Activated CD8-positive, alpha-beta memory T cell treated with anti-CD3 and anti-CD28 coated beads for 24 hours (primary cell): ENCODE data around the gene MAK.
"Not testable (repeated sequence)": the region's sequence is repeated elsewhere in the genome, so short reads cannot be mapped to it uniquely, and the experiment has no call there.

Experiments used
- DNase-seq: peaks from one replicate; pipeline ENCODE4 v3.0.0-alpha.2; 2020

MAK gene, protein sequence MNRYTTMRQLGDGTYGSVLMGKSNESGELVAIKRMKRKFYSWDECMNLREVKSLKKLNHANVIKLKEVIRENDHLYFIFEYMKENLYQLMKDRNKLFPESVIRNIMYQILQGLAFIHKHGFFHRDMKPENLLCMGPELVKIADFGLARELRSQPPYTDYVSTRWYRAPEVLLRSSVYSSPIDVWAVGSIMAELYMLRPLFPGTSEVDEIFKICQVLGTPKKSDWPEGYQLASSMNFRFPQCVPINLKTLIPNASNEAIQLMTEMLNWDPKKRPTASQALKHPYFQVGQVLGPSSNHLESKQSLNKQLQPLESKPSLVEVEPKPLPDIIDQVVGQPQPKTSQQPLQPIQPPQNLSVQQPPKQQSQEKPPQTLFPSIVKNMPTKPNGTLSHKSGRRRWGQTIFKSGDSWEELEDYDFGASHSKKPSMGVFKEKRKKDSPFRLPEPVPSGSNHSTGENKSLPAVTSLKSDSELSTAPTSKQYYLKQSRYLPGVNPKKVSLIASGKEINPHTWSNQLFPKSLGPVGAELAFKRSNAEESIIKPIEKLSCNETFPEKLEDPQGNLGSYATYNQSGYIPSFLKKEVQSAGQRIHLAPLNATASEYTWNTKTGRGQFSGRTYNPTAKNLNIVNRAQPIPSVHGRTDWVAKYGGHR

DNA sequence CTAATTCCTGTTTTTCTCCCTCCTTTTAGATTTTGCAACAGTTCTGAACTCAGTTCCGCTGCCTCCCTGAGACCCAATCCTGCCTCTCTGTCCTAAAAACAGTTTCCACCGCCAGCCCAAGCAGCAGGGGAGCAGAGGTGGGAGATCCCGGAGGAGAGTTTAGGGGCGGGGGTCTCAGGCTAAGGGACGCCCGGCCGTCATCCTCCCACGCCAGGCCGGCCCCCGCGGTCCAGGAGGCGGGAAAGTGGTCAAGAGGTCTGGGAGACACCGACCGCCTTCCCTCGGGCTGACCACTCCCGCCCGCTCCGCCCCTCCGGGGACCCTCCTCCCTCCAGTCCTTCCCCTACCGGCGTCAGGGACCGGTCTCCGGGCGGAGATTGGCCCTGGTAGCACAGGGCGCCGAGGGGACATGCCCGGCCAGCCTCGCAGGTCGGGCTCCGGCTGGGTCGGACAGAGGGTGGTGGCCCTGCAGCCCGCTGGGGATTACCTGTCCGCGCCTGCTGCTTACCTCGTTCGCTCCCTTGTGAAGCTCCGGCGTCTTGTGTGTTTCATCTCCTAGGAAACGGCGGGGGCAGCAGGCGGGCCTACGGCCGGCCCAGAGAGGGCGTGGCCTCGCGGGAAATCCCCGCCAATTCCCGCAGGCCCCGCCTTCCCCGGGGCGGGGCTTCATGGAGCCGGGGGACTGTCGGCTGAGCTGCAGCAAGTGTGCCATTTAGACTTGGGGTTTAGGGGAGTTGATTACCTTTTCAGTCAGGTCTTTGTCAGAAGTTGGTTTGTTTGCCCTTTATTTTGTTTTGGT, at the start of gene MAK:
Gene MAK, minus strand, starts transcription at position 545 of the 799 bp plus-strand sequence. CDS start 7,891 bp downstream, outside the sequence.
- peak; percentile 93 for DNase-seq

DNA sequence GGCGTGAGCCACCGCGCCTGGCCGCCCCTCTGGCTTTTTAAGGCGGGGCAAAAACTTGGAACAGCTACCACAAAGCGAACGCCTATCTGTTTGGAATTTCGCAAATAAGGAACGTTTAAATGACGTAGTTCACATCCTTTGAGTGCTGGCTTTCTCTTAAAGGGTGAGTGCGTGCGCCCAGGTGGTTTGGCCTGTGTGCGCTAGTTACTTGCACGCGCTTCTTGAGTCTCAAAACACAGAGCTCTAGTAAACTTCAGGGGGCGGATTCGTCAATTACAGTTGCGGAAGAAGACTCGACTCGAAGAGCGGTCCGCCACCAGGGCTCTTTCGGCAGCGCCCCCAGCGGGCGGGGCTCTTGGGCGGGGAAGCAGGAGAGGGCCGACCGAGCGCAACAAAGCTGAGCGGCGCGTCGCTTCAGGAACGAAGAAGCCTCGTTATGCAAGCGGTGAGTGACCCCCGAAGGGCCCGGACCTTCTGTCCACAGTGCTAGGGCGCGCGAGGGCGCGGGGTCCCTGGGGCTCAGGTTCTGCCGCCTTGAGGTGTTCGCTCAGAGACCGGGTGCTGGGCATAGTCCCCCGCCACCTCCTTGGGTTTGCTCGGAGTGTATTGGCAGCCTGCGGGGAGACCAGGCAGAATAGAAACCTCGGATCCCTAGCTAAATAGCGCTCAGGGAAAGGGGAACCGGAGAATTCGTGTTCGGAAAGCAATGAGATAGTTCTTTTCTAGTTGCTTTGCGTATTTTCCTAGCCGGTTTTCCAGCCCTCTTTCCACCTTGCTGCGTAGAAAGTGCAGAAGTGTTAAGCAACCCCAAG, 48.6 kb upstream of the MAK start, which contains the start of gene SYCP2L:
Gene SYCP2L, plus strand, starts transcription at position 362 of the 812 bp plus-strand sequence. Its CDS starts 75 bp downstream, at position 437.
- DNase-seq = peak; percentile 65

DNA sequence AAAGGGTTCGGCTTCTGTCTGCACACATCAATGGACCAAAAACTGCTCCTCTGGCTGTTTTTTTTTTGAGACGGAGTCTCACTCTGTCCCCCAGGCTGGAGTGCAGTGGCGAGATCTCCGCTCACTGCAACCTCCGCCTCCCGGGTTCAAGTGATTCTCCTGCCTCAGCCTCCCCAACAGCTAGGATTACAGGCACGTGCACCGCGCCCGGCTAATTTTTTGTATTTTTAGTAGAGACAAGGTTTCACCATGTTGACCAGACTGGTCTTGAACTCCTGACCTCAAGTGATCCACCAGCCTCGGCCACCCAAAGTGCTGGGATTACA, 48.0 kb upstream of the MAK start:
- DNase-seq = not testable (repeated sequence)

DNA sequence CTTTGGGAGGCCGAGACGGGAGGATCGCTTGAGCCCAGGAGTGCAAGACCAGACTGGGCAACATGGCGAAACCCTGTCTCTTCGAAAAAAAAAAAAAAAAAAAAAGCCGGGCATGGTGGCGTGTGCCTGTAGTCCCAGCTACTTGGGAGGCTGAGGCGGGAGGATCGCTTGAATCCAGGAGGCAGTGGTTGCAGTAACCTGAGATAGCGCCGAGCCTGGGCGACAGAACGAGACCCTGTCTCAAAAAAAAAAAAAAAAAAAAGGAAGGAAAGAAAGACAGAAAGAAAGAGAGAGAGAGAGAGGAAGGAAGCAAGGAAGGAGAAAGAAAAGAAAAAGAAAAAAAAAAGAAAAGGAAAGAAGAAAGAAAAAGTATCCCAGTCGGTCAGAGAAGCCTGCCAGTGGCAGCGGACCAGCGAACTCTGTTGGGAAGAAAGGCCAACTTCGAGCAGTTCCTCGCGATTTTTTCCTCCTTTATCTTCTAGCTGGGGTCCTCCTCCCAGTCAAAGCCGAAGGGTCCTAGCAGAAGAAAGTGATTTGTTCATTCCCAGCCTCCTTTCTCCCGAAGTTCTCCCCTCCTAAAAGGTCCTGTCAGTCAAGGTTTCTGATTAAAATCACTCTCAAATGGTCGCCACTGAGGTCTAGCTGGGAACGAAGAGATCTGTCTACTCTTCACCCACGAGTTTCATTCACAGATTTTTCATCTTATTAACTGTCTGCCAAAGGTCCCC, 46.1 kb upstream of the MAK start:
- DNase-seq = no peak

DNA sequence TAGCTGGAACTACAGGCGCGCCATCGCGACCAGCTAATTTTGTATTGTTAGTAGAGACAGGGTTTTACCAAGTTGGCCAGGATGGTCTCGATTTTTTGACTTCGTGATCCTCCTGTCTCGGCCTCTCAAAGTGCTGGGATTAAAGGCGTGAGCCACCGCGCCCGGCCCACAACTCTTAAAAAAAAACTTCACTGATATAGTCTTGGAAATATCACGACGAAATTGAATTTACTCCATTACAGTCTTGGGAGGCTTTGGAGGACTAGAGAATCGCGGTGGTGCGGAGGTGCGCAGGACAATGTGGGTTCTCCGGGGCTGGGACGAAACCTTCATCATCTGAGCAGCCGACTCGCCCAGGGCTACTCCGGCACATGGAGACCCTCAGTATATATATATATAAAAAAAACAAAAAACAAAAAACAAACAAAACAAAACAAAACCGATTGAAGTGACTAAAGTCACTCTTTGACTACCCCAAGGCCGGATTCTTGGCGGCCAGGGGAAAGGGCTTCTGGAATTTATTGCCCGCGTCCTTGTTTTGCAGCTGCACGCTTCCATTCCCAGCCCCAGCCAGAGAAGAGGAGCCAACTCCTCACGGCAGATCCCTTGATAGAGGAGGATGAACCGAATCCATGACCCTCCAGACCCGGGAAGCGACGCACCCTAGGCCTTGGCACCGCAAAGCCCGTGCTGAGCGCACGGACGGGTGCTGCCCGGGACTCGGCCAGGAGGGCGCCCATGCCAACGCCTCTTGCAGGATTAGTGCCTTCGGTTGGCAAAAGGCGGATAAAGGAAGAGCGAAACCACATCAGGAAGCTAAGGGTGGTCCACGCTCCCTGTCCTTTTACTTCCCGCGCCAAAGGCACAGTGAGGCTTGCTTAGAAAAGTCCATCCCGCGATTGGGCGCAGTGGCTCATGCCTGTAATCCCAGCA, 45.2 kb upstream of the MAK start:
- no peak for DNase-seq

DNA sequence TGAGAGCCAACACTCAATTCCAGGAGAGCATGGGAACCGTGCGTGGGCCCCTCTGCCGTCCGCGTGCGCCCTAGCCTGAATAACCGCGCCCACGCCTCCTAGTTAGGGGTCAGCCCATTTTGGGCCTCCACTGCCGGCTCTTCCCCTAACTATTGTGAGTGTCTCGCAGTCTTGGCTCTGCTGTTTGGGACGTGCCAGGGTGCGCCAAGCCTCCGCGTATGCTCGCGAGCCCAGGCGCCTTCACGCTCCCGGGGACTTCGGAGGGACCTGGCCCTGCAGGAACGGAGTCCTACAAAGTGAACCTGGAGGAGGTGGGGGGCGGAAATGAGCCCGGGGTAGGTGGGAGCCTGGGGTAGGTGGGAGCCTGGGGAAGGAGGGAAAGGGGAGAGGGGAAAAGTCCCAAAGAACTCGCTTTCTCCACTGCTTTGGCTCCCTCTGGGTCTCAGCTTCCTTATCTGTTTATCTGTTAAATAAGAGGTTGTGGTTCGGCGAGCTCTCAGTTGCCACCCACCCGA, 44.4 kb upstream of the MAK start:
- DNase-seq = no peak

DNA sequence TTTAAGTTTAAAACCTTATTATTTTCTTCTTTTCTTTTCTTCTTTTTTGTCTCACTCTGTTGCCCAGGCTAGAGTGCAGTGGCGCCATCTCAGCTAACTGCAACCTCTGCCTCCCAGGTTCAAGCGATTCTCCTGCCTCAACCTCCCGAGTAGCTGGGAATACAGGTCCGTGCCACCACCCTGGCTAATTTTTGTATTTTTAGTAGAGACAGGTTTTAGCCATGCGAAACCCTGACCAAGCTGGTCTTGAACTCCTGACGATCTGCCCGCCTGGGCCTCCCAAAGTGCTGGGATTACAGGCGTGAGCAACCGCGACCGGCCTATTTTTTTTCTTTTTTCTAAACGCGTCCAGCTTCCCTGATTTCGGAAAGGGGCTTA, 43.9 kb upstream of the MAK start:
- DNase-seq = not testable (repeated sequence)

DNA sequence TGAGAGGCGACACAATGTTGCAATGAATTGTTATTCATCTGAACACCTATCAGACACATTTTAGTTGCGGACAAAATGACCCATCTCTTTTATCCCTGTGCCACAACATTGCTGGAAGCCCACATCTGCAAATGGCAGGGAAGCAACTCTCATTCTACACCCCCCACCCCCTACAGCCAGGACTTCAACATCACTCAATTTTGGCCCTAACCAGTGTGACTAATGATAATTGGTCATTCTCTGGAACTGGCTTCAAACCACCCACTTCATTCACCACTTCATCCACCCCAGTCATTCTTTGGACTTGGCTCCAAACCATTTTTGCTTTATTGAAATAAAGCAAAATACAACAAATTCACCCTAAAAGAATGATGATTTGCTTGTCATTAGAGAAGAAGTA, 42.0 kb upstream of the MAK start:
- no peak for DNase-seq

DNA sequence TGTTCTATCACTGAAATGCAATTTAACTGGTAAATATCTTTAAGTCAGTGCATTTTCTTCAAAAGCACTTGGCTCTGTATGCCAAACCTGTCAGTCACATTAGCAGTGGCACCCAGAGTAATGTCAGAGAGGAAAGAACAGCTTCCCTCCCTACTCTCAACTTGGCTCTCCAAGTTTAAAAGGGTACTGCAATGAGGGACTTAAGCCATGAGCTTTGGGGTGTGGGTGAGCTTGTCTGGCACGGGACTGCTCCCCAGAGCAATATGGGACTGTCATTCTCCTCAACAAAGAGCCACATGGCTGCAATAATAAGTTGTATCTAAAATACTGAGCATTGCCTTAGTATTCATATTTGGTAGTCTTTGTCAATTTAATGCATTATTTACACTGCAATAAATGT, 39.5 kb upstream of the MAK start:
- DNase-seq = no peak

DNA sequence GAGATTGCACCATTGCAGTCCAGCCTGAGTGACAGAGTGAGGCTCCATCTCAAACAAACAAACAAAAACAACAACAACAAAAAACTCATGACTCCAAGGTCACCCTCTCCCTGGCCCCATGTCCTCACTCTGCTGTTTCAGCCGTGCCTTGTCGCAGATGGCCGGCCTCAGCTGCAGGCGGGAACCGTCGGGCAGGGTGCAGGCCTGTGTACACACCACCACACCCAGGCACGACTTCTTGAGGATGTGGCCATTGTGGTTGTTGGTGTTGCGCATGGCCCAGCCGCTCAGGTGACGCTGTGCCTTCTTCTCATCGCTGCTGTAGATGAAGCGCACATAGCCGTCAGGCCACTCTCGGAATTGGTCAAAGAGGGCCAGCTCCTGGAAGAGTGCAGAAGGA, 38.7 kb upstream of the MAK start:
- no peak for DNase-seq

DNA sequence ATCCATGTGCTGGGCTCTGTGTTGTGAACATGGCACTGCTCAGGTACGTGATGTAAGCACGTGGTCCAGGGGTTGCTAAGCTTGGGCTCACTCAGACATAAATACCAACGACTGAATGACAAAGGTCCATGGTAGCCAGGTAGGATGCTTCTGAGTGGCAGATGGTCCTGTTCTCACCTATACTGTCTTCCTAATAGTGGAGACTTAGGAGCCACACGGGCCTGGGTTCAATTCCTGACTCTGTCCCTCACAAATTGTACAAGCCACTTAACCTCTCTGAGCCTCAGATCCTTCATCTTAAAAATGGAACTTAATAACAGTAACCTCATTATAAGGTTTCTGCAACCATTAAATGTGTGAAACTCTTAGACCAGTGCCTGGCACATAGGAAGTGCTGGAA, 36.7 kb upstream of the MAK start:
- no peak for DNase-seq

DNA sequence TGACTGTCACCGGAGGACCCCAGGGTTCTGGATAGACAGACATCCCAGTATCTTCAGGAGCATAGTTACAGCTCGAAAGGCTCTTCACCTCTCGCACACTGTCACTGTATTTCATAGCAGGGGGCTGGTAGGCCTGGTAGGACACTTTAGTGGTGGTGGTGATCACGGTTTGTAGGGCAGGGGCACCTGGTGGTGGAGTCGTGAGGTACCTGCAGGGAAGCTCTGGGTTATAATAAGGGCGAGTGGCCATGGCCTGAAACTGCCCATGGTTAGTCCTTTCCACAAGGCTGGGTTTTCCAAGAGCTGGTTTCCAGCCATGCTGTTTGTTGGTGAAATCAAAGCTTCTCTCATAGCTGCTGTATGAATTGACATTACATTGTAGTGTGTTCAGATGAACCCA, 35.9 kb upstream of the MAK start:
- DNase-seq = no peak

DNA sequence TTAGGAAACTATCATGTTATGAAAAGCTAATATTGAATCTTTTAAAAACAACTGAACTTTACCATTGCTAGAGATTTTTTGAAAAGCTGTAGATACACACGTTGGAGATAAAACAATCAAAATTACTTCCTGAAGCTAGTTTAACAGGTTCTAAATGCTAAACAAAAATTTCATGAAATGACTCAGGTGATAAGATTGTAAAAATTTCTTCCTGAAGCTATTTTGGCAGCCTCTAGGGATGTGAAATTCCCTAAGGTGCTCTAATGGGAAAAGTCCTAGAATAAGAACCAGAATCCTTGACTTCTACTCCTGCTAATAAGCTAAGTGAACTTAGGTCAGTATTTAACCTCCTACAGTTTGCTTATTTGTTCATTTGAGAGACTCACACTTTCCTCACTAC, 35.0 kb upstream of the MAK start:
- DNase-seq = no peak

DNA sequence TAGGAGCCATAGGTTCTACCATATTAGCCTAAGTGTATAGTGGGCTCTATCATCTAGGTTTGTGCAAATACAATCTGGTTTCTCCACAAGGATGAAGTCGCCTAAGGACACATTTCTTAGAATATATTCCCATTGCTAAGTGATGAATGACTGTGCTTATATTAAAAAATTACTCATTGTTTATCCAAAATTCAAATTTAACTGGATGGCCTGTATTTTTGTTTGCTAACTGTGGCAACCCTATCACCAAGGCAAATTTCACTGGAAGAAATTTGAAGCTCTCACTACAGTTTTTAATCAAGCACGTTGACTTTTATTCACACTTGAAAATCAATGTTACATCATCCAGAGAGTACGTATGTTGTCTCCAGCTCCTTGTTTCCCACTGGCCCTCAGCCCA, 29.6 kb upstream of the MAK start:
- DNase-seq = no peak

DNA sequence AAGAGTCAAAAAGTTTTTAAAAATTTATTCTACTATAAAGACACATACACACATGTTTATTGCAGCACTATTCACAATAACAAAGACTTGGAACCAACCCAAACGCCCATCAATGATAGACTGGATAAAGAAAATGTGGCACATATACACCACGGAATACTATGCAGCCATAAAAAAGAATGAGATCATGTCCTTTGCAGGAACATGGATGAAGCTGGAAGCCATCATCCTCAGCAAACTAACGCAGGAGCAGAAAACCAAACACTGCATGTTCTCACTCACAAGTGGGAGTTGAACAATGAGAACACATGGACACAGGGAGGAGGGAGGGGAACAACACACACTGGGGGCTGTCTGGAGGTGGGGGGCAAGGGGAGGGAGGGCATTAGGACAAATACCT, 28.4 kb upstream of the MAK start:
- DNase-seq = not testable (repeated sequence)

DNA sequence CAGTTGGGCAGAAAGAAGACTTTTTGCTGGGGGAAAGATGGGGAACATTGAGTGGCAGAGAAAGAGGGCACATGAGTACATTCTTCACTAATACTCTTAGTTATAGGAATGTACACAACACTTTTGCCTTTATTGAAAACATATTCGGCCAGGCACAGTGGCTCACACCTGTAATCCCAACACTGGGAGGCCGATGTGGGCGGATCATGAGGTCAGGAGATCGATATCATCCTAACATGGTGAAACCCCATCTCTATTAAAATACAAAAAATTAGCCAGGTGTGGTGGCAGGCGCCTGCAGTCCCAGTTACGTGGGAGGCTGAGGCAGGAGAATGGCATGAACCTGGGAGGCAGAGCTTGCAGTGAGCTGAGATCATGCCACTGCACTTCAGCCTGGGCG, 24.7 kb upstream of the MAK start:
- DNase-seq = not testable (repeated sequence)

DNA sequence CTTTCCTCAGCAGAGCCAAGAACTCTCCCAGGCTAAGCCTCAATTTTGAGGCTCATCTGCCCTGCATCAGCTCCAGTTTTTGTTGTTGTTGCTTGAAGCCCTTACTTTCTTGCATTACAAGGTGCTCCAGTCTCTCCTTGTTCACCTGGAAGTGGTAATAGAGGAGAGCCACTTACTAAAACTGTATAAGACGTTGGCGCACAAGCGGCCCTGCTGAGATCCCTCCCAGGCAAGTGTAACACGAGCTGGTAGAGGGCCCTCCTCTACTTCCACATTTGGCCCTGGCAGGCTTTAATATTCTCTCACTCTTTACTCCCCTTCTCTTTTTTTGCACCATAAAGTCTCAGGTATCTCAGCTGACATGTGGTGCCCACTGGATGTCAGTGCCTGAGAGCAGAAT, 24.0 kb upstream of the MAK start:
- no peak for DNase-seq

DNA sequence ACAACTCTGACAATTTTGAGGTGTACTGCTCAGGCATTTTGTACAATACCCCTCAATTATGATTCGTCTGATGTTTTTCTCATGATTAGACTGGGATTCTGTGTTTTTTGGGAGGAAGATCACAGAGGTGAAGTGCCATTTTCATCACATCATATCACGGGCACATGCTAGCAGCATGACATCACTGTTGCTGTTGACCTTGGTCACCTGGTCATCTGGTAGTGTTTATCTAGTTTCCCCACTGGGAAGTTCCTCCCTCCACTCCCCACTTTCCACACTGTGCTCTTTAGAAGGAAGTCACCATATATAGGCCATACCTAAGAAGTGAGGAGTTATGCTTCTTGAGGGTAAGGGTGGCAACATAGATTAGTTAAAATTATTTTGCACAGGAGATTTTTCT, 22.7 kb upstream of the MAK start:
- no peak for DNase-seq

DNA sequence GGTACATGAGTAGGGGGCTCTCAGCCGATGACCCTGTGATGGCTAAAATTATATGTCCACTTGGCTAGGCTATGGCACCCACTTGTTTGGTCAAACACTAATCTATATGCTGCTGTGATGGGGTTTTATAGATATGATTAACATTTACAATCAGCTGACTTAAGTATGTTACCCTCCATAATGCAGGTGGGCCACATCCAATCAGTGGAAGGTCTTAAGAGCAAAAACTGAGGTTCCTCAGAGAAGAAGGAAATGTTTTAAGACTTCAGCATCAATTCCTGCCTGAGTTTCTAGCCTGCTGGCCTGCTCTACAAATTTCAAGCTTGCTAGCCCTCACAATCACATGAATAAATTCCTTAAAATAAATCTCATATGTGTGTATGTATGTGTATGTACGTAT, 18.9 kb upstream of the MAK start:
- no peak for DNase-seq

DNA sequence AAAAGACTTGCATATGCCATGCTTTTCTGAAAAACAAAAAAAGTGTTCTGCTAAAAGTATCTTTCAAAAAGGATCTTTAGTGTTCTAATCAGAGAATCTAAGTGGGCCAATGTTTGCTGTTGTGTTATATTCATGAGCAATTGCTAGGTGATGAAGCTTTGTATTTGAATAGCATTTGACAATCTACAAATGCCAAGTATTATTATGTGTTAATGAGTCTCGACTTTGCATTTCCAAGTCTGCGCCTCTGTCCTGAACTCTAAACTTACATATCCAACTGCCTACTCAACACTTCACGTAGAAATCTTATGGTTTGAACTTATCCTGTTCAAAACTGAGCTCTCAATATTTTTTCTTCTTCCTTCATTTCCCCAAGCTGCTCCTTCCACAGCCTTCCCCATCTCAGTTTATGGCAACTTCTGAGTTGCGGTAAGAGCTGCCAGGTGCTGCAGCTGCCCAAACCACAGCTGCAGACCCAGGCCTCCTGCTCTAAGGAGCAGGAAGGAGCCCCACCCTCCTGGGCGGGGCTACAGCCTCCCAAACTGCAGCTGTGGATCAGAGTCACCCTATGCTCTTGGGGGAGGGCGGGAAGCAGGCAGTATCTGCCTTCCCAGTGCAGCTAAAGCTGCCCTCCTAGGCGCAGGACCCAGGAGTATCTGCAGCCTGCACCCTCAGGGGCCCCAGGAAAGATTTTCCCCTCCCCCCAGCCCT, 16.7 kb upstream of the MAK start:
- no peak for DNase-seq
